GM18867 (cell line): Measurements from ENCODE around the gene TNRC18.
"Not testable (repeated sequence)": the region's sequence is repeated elsewhere in the genome, so short reads cannot be mapped to it uniquely, and the experiment has no call there.

Experiments
- ATAC-seq: cut with Tn5 transposase; IDR thresholded peaks from one replicate; pipeline ENCODE4 v1.9.1; 2021; ENCODE audit warnings: mild to moderate bottlenecking, moderate library complexity; ENCODE audit not compliant: unreplicated experiment

Gene TNRC18

DNA sequence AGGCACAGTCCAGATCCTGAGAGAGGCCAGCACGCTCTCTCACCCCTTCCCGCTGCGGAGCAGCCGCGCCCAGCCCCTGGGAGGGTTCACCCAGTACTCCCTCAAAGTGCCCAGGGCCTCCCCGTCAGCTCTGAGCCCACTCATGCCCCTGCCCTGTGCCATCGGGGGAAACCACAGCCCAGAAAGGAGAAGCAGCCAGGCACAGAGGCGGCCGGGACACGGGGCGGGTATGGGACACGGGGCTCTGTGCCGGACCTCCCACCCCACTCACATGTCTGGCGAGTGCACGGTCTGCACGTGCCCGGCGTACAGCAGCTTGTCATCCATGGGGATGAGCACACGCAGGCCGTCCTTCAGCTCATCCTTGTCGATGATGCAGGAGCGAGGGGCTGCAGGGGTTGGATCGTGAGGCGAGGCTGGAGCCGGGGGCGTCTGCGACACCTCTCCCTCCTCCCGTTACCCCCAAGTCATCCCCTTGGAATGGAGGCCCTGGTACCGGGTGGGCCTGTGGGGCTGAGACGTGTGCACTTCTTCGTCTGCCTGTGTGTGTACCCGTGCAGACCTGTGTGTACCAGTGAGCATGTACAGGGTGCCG is 102.7 kb downstream of the TNRC18 start:
- ATAC-seq = no peak

DNA sequence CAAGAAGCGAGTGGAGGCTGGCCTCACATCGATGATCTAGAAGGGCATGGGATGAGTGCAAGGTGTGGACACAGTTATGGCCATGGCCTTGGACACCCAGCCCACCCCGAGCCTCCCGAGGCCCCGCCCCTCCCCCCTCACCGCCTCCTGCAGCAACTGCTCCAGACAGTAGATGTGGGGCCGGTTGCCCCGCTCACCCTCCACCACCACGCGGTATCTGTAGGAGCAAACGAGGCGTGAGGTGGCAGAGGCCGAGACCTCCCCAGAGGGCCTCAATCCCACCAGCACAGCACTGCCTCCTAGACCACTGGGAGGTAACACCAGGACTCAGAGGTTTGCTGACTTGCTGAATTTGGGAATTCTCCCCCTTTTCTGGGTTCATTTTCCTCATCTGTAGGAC is 103.2 kb downstream of the TNRC18 start:
- ATAC-seq = no peak

DNA sequence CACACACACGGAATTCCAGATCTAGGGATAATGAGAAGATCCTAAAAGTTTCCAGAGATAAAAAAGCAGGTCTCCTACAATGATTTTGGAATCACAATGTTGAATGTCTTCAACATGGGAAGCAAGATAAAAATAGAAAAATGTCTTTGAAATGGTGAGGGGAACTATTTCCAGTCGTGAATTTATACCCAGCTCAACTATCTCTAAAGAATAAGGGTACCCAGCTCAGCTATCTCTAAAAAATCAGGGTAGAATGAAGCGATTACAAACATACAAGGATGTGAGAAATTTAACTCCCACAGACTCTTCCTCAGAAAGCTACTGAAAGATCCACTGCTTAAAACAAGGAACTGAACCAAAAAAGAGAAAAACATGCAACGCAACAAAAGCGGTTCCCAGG is 105.0 kb downstream of the TNRC18 start:
- not testable (repeated sequence) for ATAC-seq

DNA sequence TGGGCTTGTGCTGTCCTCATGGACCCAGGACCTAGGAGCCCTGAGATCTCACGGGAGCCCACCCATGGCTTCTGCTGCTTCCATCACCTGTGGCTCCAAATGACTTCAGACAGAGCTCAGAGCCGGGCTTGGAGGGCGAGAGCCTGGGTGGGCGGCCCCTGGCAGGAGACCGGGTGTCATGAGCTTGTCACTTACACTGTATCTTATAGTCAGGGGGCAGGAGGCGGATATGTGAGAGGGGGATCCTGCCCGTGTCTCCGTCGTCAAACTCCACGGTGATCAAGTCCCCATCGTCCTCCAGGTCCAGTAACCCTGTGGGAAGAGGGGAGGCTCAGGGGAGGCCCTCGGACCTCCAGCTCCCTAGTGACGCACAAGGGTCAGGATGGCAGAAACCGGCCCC is 107.9 kb downstream of the TNRC18 start:
- ATAC-seq = no peak

DNA sequence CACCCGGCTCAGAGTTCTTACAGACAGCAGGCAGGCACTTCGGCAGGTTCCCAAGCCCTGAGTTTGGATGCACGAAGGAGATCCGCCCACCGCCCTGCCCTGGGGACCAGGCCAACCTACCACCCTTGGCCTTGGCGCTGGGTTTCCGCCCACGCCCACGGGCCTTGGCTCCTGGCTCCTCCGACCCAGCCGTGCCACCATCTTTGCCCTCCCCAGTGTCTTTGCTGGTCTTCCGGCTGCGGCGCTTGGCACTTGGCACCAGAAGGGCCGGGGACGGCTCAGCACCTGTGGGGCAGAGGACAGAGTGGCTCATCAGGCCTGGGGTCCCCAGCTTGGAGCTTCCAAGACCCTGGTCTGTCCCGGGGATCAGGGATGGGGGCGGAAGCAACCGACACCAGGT is 108.8 kb downstream of the TNRC18 start:
- no peak for ATAC-seq

DNA sequence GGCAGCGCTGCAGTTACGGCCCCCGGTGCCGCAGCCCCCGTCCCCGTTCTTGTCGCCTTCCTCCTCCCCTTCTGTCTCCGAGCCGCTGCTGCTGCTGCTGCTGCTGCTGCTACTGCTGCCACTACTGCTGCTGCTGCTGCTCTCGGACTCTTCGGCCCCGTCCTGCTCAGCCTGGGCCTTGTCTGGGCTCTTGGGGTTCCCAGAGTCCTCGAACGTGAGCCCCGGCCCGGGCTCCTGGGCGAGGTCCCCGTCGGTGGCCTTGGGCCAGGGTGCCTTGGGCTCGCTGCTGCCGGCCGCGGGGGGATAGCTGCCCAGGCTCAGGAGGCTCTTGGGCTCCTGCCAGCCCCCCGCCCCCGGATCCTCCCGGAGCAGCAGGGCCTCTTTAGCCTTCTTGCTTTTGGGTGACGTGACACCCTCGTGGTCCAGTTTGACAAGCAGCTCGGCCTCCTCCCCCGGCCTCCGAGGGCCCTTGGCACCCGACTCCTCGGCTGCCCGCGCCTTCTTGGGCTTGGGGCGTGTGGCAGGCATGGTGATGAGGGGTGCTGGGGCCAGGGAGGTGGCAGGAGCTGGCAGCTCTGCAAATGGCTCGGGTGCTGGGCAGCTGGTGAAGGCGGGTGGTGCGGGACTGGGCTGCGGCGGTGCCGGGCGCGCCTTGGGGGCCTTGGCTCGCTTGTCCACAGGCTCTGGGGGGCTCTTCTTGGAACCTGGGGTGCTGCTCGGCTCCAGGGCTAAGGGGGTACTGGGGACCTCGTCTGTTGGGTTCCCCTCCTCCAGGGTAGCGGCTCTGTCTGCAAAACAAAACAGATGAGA is 110.4 kb downstream of the TNRC18 start:
- ATAC-seq = not testable (repeated sequence)

DNA sequence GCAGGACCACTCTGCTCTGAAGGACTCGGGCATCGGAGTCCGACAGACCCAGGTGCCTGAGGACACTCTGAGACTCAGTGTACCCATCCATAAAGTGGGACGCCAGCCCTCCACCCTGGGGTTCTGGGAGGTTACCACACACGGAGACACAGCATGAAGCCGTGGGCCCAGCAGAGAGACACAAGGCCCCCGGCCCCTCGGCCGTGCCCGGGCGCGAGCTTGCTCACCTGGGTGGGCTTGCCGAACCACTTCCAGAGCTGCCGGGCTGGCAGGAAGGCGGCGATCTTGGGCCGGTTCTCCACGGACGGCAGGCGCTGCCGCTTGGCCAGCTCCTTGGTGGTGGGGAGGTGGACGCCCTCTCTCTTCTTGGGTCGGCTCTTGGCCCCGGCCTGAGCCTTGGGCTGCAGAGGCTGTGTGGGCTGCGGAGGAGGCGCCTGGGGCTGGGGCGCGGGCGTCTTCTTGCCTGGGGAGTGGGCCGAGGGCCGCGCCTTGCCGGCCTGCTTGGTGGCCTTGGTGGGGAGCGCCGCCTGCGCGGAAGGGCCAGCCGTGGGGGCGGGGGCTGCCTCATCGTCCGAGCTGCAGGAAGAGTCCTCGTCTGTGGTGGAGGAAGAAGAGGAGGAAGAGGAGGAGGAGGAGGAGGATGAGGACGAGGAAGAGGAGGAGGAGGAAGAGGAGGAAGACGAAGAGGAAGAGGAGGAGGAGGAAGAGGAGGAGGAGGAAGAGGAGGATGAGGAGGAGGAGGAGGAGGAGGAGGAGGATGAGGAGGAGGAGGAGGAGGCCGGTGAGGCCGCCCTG is 111.2 kb downstream of the TNRC18 start:
- not testable (repeated sequence) for ATAC-seq

DNA sequence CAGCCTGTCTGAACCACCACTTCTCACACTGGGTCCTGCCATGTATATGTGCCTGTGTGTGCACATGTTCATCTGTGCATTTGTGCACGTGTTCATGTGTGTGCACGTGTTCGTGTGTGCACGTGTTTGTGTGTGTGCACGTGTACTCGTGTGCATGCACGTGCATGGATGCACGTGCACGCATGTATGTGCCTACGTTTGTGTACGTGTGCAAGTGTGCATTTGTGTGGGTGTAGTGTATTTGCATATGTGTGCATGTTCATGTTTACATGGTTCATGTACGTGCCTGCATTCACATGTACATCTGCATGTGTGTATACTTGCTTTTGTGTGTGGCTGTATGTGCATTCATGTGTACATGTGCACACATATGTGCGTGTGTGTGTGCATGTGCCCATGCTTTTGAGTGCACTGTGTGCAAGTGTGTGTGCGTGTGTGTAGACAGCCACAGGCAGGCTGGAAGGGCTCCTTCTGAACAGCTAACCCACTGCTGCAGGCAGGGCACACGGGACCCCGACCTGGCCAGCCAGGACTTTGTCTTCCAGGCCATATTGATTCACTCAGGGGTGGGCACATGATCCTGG is 112.7 kb downstream of the TNRC18 start:
- no peak for ATAC-seq

DNA sequence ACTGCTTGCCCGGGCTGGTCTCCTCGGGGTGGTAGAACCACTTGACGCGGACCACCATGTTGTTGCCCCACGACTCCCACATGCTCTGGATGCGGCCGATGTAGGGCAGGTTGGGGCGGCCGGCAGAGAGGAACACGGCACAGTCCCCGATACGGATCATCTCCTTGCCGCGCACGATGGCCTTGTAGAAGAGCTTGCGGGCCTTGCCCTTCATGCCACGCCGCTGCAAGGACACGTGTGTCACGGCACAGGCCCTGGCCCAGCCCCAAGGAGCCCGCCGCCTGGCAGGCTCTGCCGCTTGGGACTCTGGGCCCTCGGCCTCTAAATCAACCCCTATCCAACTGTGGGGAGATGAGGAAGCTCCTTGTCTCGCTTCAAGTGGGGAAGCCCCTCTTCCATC is 114.5 kb downstream of the TNRC18 start:
- no peak for ATAC-seq

DNA sequence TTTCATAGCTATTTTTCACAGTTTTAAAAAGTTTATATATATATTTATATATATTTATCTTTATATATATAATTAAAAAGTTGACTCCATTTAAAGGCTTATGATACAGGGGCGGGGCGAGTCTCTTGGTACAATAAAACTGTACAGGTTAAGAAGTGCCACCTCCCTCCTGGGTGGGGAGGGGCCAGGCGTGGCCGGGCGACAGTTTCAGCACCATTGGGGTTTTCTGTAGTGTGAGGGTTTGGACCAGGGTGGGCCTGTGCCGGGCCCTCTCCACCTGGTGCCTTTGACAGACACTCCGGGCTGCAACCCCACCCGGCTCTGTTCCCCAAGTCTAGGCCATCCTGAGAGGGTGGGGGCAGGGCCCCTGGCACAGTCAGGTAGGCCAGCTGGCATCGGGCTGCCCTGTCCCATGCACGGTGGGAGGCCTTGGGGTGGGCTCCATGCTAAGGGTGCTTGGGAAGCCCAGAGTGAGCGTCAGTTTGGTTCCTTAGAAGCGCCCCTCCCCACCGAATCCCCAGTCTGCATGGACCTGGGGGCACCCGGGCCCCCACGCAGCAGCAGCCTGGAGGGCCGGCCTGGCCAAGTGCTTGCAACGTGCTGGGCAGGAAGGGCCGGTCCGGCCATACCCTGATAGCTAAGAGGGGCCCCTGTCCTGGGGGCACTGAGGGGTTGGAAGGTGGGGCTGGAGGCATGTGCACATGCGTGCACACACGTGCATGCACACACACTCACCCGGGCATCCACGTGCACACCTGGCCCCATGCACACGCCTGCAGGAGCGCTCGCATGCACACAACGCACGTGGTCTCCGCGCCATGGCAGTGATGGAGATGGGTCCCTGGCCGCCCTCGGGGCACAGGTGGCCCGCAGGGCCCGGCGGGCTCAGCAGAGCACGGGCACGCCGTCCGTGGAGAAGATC is 116.2 kb downstream of the TNRC18 start:
- ATAC-seq = not testable (repeated sequence)

DNA sequence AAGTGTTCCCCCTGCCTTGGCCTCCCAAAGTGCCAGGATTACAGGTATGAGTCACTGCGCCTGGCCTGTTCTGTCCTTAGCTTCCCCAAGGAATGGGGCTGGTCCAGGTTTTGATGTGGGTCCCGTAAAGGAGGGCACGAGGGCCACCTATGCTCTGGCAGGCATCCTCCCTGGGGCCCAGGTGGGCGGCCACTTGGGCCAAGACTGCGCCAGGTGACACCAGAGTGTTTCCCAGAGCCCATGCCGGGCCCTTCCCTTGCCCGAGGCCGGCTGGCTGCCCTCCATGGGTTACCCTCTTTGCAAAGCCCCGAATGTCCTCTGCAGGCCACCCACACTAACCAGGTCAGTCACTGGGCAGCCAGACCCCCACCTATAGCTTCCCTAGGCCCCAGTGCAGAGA is 118.6 kb downstream of the TNRC18 start:
- not testable (repeated sequence) for ATAC-seq

DNA sequence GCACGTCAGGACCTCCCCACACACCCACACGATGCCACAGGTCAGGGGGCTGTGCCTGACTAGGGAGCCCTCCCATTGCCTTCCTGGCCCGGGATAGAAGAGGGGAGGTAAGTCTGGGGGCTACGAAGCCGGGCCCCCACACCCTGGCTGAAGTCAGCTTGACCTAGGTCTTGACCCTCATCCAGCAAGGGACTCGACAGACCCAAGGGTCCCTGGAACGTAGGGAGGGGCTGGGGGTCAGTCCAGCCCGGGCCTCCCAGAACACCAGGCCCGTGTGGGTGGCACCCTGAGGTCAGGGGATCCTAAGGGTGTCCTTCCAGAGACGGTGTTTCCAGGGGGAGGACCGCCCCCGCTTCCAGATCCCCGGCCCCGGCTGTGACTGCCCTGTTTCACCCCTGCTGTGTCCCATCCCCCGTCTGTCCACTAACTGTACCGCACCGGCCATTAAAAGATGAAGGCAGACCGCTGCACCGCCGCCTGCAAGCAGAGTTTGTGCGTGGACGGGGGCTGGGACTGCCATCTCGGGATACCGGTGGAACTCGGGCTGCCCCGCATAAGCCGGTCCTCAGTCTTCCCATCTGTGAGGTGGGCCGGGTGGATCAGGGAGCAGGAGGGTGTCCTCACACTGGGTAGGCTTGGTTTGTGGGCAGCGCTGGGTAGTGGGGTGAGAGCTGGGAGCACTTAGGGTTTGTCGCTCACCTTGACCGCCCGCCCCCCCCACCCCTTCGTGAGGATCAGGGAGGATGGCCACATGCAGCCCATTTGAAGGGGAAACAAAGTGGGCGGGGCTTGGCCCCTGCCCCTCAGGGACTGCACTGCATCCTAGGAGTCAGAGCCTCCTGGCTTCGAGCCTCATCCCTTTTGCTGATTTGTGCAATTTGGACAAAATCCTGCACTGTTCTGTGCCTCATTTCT is 119.8 kb downstream of the TNRC18 start:
- no peak for ATAC-seq

DNA sequence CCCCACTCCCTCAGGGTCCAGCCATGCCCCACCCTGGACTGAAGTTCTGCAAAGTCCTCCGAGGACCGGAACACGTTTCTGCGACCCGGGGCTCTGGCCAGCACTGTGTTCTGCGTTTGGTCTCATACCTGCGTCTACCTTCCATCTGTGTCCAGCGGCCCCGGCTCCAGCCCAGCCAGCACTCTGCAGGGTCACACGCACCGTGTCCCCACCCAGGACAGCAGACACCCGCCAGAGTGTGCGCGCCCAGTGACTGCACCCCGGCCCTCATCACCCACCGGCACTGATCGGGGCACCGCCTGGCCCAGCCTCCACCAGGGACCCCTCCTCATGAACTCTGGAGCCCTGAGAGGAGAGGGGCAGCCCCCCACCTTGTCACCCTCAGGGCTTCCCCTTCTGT is 120.6 kb downstream of the TNRC18 start:
- ATAC-seq = no peak

DNA sequence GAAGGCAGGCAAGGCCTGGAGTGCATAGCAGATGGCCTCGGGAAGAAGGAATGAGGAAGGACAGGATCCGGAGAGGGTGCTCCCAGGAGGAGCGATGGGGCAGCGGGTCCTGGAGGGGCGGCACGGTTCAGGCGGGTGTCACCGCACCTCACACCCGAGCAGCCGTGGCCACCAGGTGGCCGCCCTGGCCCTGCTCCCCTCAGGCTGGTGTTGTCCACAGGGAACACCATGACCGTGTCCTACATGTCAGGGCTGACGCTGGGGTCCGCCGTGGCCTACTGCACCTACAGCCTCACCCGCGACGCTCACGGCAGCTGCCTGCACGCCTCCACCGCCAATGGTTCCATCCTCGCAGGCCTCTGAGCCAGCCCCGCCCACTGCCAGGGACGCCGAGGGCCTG is 121.1 kb downstream of the TNRC18 start:
- ATAC-seq = no peak

DNA sequence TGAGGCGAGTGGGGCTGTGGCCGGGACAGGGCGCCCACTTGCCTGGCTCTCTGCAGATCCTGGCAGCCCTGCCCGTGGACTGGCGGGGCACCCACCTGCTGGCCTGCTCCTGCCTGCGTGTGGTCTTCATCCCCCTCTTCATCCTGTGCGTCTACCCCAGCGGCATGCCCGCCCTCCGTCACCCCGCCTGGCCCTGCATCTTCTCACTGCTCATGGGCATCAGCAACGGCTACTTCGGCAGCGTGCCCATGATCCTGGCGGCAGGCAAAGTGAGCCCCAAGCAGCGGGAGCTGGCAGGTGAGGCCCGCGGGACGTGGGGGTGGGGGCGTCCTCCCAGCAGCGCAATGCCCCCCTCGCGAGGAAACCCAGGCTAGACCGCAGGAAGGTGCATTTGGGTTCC is 123.3 kb downstream of the TNRC18 start:
- no peak for ATAC-seq

DNA sequence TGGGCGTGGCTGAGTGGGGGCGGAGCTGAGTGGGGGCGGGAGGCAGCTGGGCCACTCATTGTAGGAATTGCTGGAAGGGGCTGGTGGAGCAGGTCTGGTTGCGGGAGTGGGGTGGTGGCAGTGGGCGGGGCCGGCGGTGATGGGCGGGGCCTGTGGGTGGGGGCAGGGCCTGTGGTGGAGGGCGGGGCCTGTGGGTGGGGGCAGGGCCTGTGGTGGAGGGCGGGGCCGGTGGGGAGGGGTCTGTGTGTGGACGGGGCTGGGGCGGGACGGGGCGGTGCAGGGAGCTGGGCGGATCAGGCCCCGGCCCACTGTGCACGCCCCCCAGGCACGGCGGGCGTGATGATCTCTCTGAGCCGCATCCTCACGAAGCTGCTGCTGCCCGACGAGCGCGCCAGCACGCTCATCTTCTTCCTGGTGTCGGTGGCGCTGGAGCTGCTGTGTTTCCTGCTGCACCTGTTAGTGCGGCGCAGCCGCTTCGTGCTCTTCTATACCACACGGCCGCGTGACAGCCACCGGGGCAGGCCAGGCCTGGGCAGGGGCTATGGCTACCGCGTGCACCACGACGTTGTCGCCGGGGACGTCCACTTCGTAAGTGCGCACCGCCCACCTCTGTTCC is 126.9 kb downstream of the TNRC18 start:
- ATAC-seq = no peak

DNA sequence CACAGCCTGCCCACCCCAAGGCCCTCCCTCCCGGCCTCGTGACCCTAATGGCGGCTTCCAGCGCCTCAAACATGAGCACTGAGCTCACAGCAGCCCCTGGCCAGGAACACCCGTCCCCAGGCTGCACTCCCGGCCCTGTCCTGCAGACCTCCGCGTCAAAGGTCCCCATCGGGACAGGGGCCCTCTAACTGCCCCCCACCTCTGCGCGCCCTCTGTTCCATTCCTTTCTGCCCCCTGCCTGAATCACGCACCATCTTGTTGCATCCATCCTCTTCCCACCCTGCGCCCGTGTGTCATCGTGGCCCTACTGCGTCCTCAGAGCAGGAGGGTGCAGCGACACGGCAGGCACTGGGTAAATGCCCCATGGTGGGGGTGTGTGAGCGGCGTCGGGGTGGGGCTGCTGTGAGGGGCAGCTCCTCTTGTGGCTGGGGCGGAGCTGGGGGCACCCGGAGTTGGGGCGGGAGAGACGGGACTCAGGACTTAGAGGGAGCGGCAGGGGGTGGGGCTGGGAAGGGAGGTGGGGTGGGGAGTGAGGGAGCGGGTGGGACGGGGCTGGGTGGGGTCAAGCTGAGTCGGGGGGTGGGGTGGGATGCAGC is 127.5 kb downstream of the TNRC18 start:
- ATAC-seq = no peak
